K562 (cell line): ENCODE measurements around the gene AIG1. TPM values are rescaled to one million over a fixed set of nuclear protein-coding genes. Genes with fewer than 3 reads are reported as not detected.

Experiments
- ASH1L ChIP-seq: fragments of 450-650 bp; IDR thresholded peaks from 2 replicates; pipeline ENCODE4 v1.6.1; 2018; ENCODE audit warnings: borderline replicate concordance, mild to moderate bottlenecking, low read depth; ENCODE audit not compliant: partially characterized antibody
- ATF4 ChIP-seq: fragments of 450-650 bp; formaldehyde crosslinking; IDR thresholded peaks from 2 replicates; pipeline ENCODE4 v1.4.0; 2022; ENCODE audit warnings: mild to moderate bottlenecking, moderate library complexity
- CC2D1A ChIP-seq: fragments of 450-650 bp; IDR thresholded peaks from 2 replicates; pipeline ENCODE4 v1.6.1; 2017; ENCODE audit warnings: mild to moderate bottlenecking
- CGGBP1 ChIP-seq: fragments of 250-450 bp; sonication (Bioruptor Pico); IDR thresholded peaks from 2 replicates; pipeline ENCODE4 v1.9.0; 2021; ENCODE audit warnings: mild to moderate bottlenecking
- CTCF ChIP-seq, 3 experiments: IDR thresholded peaks in 2 of 3; conservative IDR thresholded peaks in 1 of 3; 2 replicates each; pipeline ENCODE4 v1.5.1; 2011 to 2012; ENCODE audit warnings: low read length in 3 of 3, mild to moderate bottlenecking in 3 of 3, control low read depth in 2 of 3, improper control_type of control experiment in 1 of 3, inconsistent platforms in 1 of 3, low read depth in 1 of 3, mixed read lengths in 1 of 3, moderate library complexity in 1 of 3; ENCODE audit not compliant: insufficient read depth in 2 of 3
- ELF2 ChIP-seq: fragments of 250-450 bp; sonication (Bioruptor Pico); IDR thresholded peaks from 2 replicates; pipeline ENCODE4 v1.5.0; 2021; ENCODE audit warnings: mild to moderate bottlenecking
- FOXK2 ChIP-seq, 2 experiments: fragments of 450-650 bp; IDR thresholded peaks in 1 of 2; conservative IDR thresholded peaks in 1 of 2; 2 replicates each; pipeline ENCODE4 v1.6.1; 2016; ENCODE audit warnings: low read depth in 2 of 2, mild to moderate bottlenecking in 1 of 2
- HDAC1 ChIP-seq, 2 experiments: fragments of 450-650 bp; IDR thresholded peaks; 2 replicates each; pipeline ENCODE4 v1.6.1; 2016 to 2017; ENCODE audit warnings: inconsistent platforms in 1 of 2, mild to moderate bottlenecking in 1 of 2, moderate library complexity in 1 of 2
- HNRNPLL ChIP-seq: fragments of 200-400 bp; formaldehyde crosslinking; IDR thresholded peaks from 2 replicates; pipeline ENCODE4 v1.6.1; 2017; ENCODE audit warnings: low read length, low read depth, mild to moderate bottlenecking; ENCODE audit not compliant: poor library complexity, severe bottlenecking
- NEUROD1 ChIP-seq: fragments of 150-350 bp; IDR thresholded peaks from 2 replicates; pipeline ENCODE4 v1.6.1; 2014; ENCODE audit warnings: borderline replicate concordance, low read length, low read depth; ENCODE audit not compliant: partially characterized antibody
- NFATC3 ChIP-seq: fragments of 450-650 bp; IDR thresholded peaks from 2 replicates; pipeline ENCODE4 v1.6.1; 2017; ENCODE audit warnings: mild to moderate bottlenecking
- NR3C1 ChIP-seq: sonication (generic); formaldehyde crosslinking; IDR thresholded peaks from 2 replicates; pipeline ENCODE4 v1.8.1; 2022; ENCODE audit warnings: missing genetic modification reagents
- PRDM10 ChIP-seq: fragments of 450-650 bp; IDR thresholded peaks from 2 replicates; pipeline ENCODE4 v1.6.1; 2018; ENCODE audit not compliant: partially characterized antibody
- RB1 ChIP-seq: fragments of 450-650 bp; IDR thresholded peaks from 2 replicates; pipeline ENCODE4 v1.6.1; 2017; ENCODE audit warnings: low read depth, mild to moderate bottlenecking
- TFAP4 ChIP-seq: sonication (generic); formaldehyde crosslinking; IDR thresholded peaks from 2 replicates; pipeline ENCODE4 v1.8.0; 2022; ENCODE audit warnings: missing genetic modification reagents, mild to moderate bottlenecking, moderate library complexity, borderline replicate concordance
- ZBTB17 ChIP-seq: fragments of 450-650 bp; formaldehyde crosslinking; IDR thresholded peaks from 2 replicates; pipeline ENCODE4 v1.4.0; 2020; ENCODE audit warnings: mild to moderate bottlenecking
- ZC3H8 ChIP-seq: fragments of 450-650 bp; IDR thresholded peaks from 2 replicates; pipeline ENCODE4 v1.6.1; 2017
- ZNF551 ChIP-seq: fragments of 250-450 bp; sonication (Bioruptor Pico); IDR thresholded peaks from 2 replicates; pipeline ENCODE4 v1.5.0; 2021; ENCODE audit warnings: mild to moderate bottlenecking, moderate library complexity
- ZNF639 ChIP-seq, 2 experiments: fragments of 200-800 bp in 1 of 2; sonication (Bioruptor generic) in 1 of 2; sonication (generic) in 1 of 2; formaldehyde crosslinking in 1 of 2; IDR thresholded peaks in 1 of 2; conservative IDR thresholded peaks in 1 of 2; 2 replicates each; pipeline versions ENCODE4 v1.5.0 to v1.6.1; 2016 to 2020; ENCODE audit warnings: missing compliant biosample characterization in 1 of 2, missing genetic modification characterization in 1 of 2, missing genetic modification reagents in 1 of 2
- polyA plus RNA-seq, 8 experiments: library from polyadenylated mRNA; depleted of rRNA in 4 of 8; stranded (reverse) in 5 of 8; unstranded in 3 of 8; fragments of >200 nt; fragmentation: Nextera tagmentation in 2 of 8; fragmentation: Illumina TruSeq in 1 of 8; extraction: Ambion mirVana in 2 of 8; extraction: Trizol in 1 of 8; gene quantifications; 2 replicates each; pipeline versions ENCODE4 v1.2.1 to v1.2.3, GENCODE V29; 2011 to 2014; ENCODE audit warnings: inconsistent platforms in 1 of 8, missing spikeins in 1 of 8
- total RNA-seq, 7 experiments: library from RNA; depleted of rRNA in 6 of 7; stranded (reverse); fragments of >200 nt in 6 of 7; fragmentation: Illumina TruSeq in 2 of 7; extraction: Trizol in 2 of 7; gene quantifications; 2 replicates each; pipeline versions ENCODE4 v1.2.1 to v1.2.3, GENCODE V29; 2011 to 2021; ENCODE audit warnings: low replicate concordance in 1 of 7

The AIG1 gene
- total and polyA plus RNA-seq, 9 of the 15 experiments (the other 6 are each of a cell fraction or from before 2014, with no cell fraction given), result 74.8 to 333 (median 127) TPM

- TF ChIP-seq ATF4 (CRISPR knock-in tag), result peak; percentile 78
- TF ChIP-seq CC2D1A, result peak; percentile 54; the same call in 1 of the 2 replicates
- peak; percentile 80 for TF ChIP-seq PRDM10
- peak; percentile 16 to 48 (median 31); a peak in 4 of 6 replicates for TF ChIP-seq CTCF (IDR thresholded peaks at IDR 0.05 in 2 of 3, conservative IDR thresholded peaks at IDR 0.05 in 1 of 3; ENCODE audit: insufficient read depth in 2 of 3, low read depth in 1 of 3, low read length in 3 of 3)
- peak; percentile 21 for TF ChIP-seq NEUROD1
- no peak; the same call in 1 of the 2 replicates for TF ChIP-seq ELF2
- peak; percentile 78 for TF ChIP-seq TFAP4 (CRISPR knock-in tag)
- no peak for TF ChIP-seq NR3C1 (CRISPR knock-in tag)
- TF ChIP-seq NFATC3, result no peak
- TF ChIP-seq ASH1L, result no peak
- peak in 1 of 2 experiments; percentile 74; a peak in 2 of 4 replicates for TF ChIP-seq HDAC1 (IDR thresholded peaks at IDR 0.05)
- peak; percentile 71; the same call in 1 of the 2 replicates for TF ChIP-seq ZBTB17 (CRISPR knock-in tag)
- peak; percentile 84 for TF ChIP-seq RB1
- TF ChIP-seq HNRNPLL, result peak; percentile 69
- TF ChIP-seq ZC3H8, result no peak
- TF ChIP-seq ZNF639 (CRISPR knock-in tag; conservative IDR thresholded peaks at IDR 0.05 in 1 of 2, IDR thresholded peaks at IDR 0.05 in 1 of 2), result peak in 1 of 2 experiments; percentile 91; a peak in 2 of 4 replicates
- TF ChIP-seq ZNF551, result no peak
- TF ChIP-seq CGGBP1 (CRISPR knock-in tag), result 0 out of 2 replicates have a peak, but pooled peaks have one; percentile 6
- TF ChIP-seq FOXK2 (conservative IDR thresholded peaks at IDR 0.05 in 1 of 2, IDR thresholded peaks at IDR 0.05 in 1 of 2; ENCODE audit: low read depth in 2 of 2), result peak; percentile 54 to 74; a peak in 3 of 4 replicates
Observed at GRCh38 chr6:143060354-143060805, 309 bp upstream of the AIG1 start (continued).
